GM10847 (cell line): ENCODE results near the gene SMC6.

Experiments used
- POLR2A ChIP-seq: IDR thresholded peaks from 2 replicates; pipeline ENCODE4 v1.6.1; 2011; ENCODE audit not compliant: insufficient read length; ENCODE audit errors: extremely low read depth

SMC6 gene

DNA sequence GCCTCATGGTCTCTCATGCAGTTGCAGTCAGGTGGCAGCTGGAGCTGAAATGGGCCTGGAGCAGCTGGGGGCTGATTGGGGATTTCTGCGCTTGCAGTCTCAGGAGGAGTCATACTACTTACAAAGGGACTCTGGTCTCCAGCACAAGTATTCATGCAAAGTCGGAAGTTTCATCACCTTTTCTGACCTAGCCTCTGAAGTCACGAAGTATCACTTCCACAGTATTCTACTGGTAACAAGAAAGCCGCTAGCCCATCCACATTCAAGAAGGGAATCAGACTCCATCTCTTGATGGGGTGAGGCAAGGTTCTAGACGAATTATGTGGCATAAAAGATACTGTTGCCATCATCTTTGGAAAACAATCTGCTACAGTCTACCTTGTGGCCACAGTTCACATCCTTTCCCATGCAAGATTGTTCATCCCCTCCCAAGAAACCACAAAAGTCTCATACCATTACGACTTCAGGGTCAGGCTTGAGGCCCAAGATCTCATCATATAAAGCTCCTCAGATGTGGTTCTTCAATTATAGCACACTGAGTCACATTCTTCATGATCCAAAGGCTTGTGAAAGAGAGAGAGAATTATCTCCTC is 95.3 kb downstream of the SMC6 start:
- no peak for TF ChIP-seq POLR2A

- TF ChIP-seq POLR2A = no peak
Observed at GRCh38 chr2:17657759-17658158, 95.9 kb downstream of the SMC6 start.

GRCh38 chr2:17652681-17653394 is 100.8 kb downstream of the SMC6 start:
- TF ChIP-seq POLR2A = no peak

DNA sequence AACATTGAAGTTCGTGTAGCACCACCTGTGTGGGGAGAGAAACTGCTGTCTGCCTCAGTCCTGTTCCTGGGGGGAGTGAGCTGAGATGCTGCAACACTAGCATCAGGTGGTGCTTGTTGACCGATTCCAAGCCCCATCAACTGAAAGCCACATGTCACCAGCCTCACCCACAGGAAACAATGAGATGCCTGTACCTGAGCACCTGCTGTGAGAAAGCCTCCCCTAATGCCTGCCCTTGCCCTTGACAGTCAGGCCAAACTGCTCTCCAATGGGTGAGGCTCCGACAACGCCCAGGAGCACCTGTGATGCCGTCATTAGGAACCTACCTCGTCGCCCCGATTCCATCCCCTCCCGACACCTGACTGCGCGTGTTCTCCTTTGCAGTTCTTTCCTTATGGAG is 104.6 kb downstream of the SMC6 start:
- no peak for TF ChIP-seq POLR2A

- no peak for TF ChIP-seq POLR2A
Observed at GRCh38 chr2:17648581-17648980, 105.0 kb downstream of the SMC6 start.

- TF ChIP-seq POLR2A = no peak
Observed at GRCh38 chr2:17646838-17647701, 106.5 kb downstream of the SMC6 start.

DNA sequence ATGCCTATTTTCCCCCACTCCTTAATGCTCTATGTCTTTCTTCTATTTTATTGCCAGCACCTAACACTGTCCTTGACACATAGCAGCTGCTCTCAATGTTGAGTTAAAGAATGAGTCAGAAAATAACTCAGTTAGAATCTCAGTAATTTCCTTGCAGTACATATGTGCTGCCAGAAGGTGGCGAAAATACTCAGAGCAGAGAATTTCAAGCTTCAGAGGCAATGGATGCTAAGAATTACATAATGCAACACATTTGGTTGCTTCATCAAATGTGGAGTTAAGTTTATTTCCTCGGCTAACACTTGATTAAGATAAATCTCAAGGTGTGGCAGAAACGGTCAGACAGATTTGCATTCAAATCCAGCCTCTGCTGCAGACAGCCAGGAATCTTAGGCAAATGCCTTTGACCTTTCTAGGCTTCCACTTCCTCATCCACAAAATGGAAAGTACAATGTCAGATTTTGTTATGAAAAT is 107.5 kb downstream of the SMC6 start:
- TF ChIP-seq POLR2A = no peak

- TF ChIP-seq POLR2A = no peak
Observed at GRCh38 chr2:17644997-17645720, 108.5 kb downstream of the SMC6 start.

DNA sequence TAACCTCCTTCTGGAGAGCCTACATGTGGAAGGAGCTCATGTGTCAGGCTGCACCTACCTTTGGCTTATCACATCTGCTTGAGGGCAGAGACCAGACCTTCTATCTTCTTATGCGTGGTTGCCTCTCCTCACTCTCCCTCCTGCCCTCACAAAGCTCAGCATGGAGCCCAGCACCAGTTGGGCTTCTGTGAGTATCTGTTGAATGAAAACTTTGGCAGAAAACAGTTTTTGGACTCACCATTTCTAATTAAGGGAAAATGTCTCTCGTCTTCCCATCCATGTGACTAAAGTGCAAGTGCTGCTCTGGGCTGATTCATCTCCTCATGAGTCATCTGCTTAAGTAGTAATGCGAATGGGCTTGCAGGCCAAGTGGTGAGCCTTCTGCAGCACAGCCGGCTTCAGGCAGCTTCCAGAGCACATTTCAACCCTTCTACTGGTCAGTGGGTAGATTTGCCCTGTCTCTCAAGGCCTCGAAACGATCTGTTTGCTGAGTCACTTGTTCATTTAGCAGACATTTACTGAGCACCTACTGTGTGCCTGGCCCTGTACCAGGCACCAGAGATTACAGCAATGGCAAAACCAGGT is 110.5 kb downstream of the SMC6 start:
- TF ChIP-seq POLR2A = no peak

DNA sequence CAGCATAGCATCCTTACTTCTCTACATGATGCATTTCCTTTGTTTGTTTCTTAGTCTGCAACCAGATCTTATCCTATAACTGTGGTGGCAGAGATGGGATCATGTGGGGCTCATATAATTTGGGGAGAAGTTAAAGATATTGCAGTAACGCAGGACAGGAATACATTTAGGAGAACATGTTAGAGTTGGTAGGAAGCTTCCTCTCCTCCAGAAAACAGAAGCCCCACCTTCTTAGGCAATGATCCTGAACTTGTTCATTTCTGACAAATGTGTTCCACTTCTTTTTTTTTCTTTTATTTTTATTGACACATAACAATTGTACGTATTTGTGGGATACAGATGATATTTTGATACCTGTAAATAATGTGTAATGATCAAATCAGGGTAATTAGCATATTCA is 113.2 kb downstream of the SMC6 start:
- TF ChIP-seq POLR2A = no peak

GRCh38 chr2:17638196-17638743 is 115.3 kb downstream of the SMC6 start:
- no peak for TF ChIP-seq POLR2A

DNA sequence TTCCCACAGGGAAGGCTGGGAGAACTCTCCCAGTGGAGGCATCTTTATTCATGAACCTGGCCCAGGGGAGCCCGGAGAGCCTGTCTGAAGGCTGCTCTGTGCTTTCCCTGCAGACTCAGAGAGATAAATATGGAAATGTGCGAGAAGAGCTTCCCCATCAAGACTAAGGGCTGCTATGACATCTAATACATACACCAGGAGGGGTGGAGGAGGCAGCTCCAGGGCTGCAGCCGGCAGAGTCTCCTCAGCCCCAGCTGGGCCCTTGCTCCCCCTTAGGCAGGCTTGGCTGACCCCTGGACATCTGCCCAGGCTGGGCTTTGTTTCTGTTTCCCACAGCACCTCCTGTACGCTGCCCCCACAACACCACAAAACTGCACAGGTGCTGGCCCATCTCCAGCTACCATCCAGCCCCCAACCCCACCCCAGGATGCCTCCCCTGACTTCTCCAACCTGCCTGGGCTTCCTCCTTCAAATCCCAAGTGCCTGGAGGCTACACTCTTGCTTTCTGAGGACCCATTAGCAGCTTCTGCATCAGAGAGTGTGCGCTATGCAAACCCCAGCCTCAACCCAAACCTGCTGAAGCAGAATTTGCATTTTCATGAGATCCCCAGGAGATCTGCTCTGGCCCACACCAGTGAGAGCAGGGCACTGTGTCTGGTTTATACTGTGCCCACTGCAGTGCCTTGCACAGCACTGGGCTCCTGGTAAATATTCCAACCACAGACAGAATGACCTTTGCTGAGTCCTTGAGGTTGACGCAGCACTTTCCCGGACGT is 116.3 kb downstream of the SMC6 start:
- TF ChIP-seq POLR2A = no peak

DNA sequence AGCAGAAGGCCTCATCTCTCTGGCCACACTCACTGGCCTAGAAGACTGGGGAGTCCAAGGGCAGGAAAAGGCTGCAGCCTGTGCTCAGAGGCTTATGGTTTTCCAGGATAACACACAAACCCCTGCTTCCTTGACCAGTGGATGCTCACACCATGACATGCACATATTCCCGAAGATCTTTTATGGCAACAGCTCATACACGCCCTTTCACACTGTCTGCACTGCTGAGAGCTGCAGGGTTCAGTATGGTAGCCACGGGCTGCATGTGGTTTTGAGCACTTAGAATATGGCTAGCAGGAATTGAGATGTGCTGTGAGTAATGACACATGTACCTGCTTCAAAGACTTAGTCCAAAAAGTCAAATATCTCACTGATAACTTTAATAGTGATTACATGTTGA is 117.4 kb downstream of the SMC6 start:
- TF ChIP-seq POLR2A = no peak

GRCh38 chr2:17634997-17635396 is 118.6 kb downstream of the SMC6 start:
- no peak for TF ChIP-seq POLR2A

GRCh38 chr2:17630089-17630488 is 123.5 kb downstream of the SMC6 start:
- no peak for TF ChIP-seq POLR2A
